ENCODE measurements around the gene GNB1. TPM values are rescaled to one million over a fixed set of nuclear protein-coding genes. Genes with fewer than 3 reads are reported as not detected.
A peak's percentile ranks its signal among the peaks of the same experiment; 100 is the strongest.

Gene GNB1
- total and polyA plus RNA-seq, 9 of the 15 experiments (the other 6 are each of a cell fraction or from before 2014, with no cell fraction given), result 34.3 to 388 (median 114) TPM

GRCh38 chr1:1906185-1907097, 15.6 kb upstream of the GNB1 start (continued):
- TF ChIP-seq ZNF518B (CRISPR knock-in tag; IDR thresholded peaks at IDR 0.05), result no peak
- TF ChIP-seq CREB1 (IDR thresholded peaks at IDR 0.05), result no peak; the same call in 1 of the 2 replicates
- TF ChIP-seq CREB1 (CRISPR knock-in tag; IDR thresholded peaks at IDR 0.05), result peak; percentile 64; the same call in 1 of the 2 replicates
- no peak for TF ChIP-seq ZNF282 (CRISPR knock-in tag; IDR thresholded peaks at IDR 0.05)
- TF ChIP-seq C11orf30 (IDR thresholded peaks at IDR 0.05; ENCODE audit: low read depth), result no peak
- no peak for TF ChIP-seq ID3 (CRISPR knock-in tag; IDR thresholded peaks at IDR 0.05)
- TF ChIP-seq ID3 (tag; IDR thresholded peaks at IDR 0.05), result peak; percentile 38; the same call in 1 of the 2 replicates
- TF ChIP-seq TEAD1 (CRISPR knock-in tag; IDR thresholded peaks at IDR 0.05), result no peak; a peak in 1 of 4 replicates
- no peak for TF ChIP-seq ILK (tag; IDR thresholded peaks at IDR 0.05; ENCODE audit: borderline replicate concordance, low read depth)
- TF ChIP-seq, protein P1, sequence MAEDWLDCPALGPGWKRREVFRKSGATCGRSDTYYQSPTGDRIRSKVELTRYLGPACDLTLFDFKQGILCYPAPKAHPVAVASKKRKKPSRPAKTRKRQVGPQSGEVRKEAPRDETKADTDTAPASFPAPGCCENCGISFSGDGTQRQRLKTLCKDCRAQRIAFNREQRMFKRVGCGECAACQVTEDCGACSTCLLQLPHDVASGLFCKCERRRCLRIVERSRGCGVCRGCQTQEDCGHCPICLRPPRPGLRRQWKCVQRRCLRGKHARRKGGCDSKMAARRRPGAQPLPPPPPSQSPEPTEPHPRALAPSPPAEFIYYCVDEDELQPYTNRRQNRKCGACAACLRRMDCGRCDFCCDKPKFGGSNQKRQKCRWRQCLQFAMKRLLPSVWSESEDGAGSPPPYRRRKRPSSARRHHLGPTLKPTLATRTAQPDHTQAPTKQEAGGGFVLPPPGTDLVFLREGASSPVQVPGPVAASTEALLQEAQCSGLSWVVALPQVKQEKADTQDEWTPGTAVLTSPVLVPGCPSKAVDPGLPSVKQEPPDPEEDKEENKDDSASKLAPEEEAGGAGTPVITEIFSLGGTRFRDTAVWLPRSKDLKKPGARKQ (CRISPR knock-in tag; IDR thresholded peaks at IDR 0.05), result no peak
- no peak for TF ChIP-seq PML (IDR thresholded peaks at IDR 0.05; ENCODE audit: low read length)
- TF ChIP-seq AFF4 (CRISPR knock-in tag; IDR thresholded peaks at IDR 0.05), result no peak
- TF ChIP-seq TRIM28 (IDR thresholded peaks at IDR 0.05), result no peak
- no peak for TF ChIP-seq BCL6 (CRISPR knock-in tag; IDR thresholded peaks at IDR 0.05)
- no peak for TF ChIP-seq ZNF551 (CRISPR knock-in tag; IDR thresholded peaks at IDR 0.05)
